ENCODE results near the gene SEL1L. TPM values are rescaled to one million over a fixed set of nuclear protein-coding genes. Genes with fewer than 3 reads are reported as not detected.
"Not testable (repeated sequence)": the region's sequence is repeated elsewhere in the genome, so short reads cannot be mapped to it uniquely, and the experiment has no call there.

Gene SEL1L
- polyA plus RNA-seq, 1 donor from 2014 or later: 39.7 TPM

GRCh38 chr14:81515927-81516326, 17.7 kb downstream of the SEL1L start:
- H3K4me3 ChIP-seq (ENCODE audit: low read length); H3K27me3 ChIP-seq (ENCODE audit: insufficient read depth, low read depth, low read length); H4K20me1 ChIP-seq (ENCODE audit: insufficient read depth); H3K9ac ChIP-seq (ENCODE audit: low read length); H2AFZ ChIP-seq (ENCODE audit: low read depth, low read length); H3K27ac ChIP-seq (ENCODE audit: low read length); H3K4me2 ChIP-seq (ENCODE audit: low read length); H3F3A ChIP-seq (ENCODE audit: insufficient read depth, low read length, poor library complexity, severe bottlenecking); H3K9me2 ChIP-seq (ENCODE audit: insufficient read depth, low read length); H3K79me2 ChIP-seq (replicated peaks; ENCODE audit: insufficient read depth, low read length); H3K36me3 ChIP-seq (ENCODE audit: insufficient read depth, low read length); H3K9me3 ChIP-seq (ENCODE audit: low read length): not testable (repeated sequence)

GRCh38 chr14:81512826-81513225, 20.8 kb downstream of the SEL1L start:
- not testable (repeated sequence) for H2AFZ ChIP-seq (ENCODE audit: low read depth, low read length); H4K20me1 ChIP-seq (ENCODE audit: insufficient read depth); H3F3A ChIP-seq (ENCODE audit: insufficient read depth, low read length, poor library complexity, severe bottlenecking); H3K27ac ChIP-seq (ENCODE audit: low read length); H3K79me2 ChIP-seq (replicated peaks; ENCODE audit: insufficient read depth, low read length); H3K9me3 ChIP-seq (ENCODE audit: low read length); H3K36me3 ChIP-seq (ENCODE audit: insufficient read depth, low read length); H3K4me3 ChIP-seq (ENCODE audit: low read length); H3K27me3 ChIP-seq (ENCODE audit: insufficient read depth, low read depth, low read length); H3K4me2 ChIP-seq (ENCODE audit: low read length); H3K9me2 ChIP-seq (ENCODE audit: insufficient read depth, low read length); H3K9ac ChIP-seq (ENCODE audit: low read length)

- Histone ChIP-seq H2AFZ (ENCODE audit: low read depth, low read length) (no peak overlapping the region), H3K4me3 (ENCODE audit: low read length) (no peak overlapping the region), H3K4me2 (ENCODE audit: low read length) (no peak overlapping the region), H4K20me1 (ENCODE audit: insufficient read depth) (no peaks in the 10 kb centered on the region), H3K36me3 (ENCODE audit: insufficient read depth, low read length) (no peaks in the 10 kb centered on the region), H3K9me2 (ENCODE audit: insufficient read depth, low read length) (no peaks in the 10 kb centered on the region), H3K27ac (ENCODE audit: low read length) (no peak overlapping the region), H3F3A (ENCODE audit: insufficient read depth, low read length, poor library complexity, severe bottlenecking) (no peaks in the 10 kb centered on the region), H3K9me3 (ENCODE audit: low read length) (no peaks in the 10 kb centered on the region), H3K9ac (ENCODE audit: low read length) (no peak overlapping the region), H3K79me2 (replicated peaks; ENCODE audit: insufficient read depth, low read length) (no peaks in the 10 kb centered on the region), H3K27me3 (ENCODE audit: insufficient read depth, low read depth, low read length) (no peaks in the 10 kb centered on the region)
- no peak for TF ChIP-seq SMC3 (conservative IDR thresholded peaks at IDR 0.05; ENCODE audit: poor library complexity)
- no peak for TF ChIP-seq POLR2AphosphoS5 (IDR thresholded peaks at IDR 0.05)
- no peak for TF ChIP-seq TAF1 (IDR thresholded peaks at IDR 0.05; ENCODE audit: low read depth)
- no peak for TF ChIP-seq EZH2 (IDR thresholded peaks at IDR 0.05; ENCODE audit: borderline replicate concordance, insufficient read depth, low read length, poor library complexity, severe bottlenecking)
- TF ChIP-seq REST (IDR thresholded peaks at IDR 0.05; ENCODE audit: borderline replicate concordance): no peak
- TF ChIP-seq CTCF (IDR thresholded peaks at IDR 0.05; ENCODE audit: poor library complexity, severe bottlenecking): no peak
- TF ChIP-seq RAD21 (conservative IDR thresholded peaks at IDR 0.05): no peak
- TF ChIP-seq MXI1 (conservative IDR thresholded peaks at IDR 0.05; ENCODE audit: poor library complexity, severe bottlenecking): no peak
- TF ChIP-seq EP300 (conservative IDR thresholded peaks at IDR 0.05; ENCODE audit: poor library complexity, severe bottlenecking): no peak
Observed at GRCh38 chr14:81511111-81511904, 22.3 kb downstream of the SEL1L start.
